Amniotic epithelial cell (primary cell): Measurements from ENCODE around the gene CPZ.

Experiments
- DNase-seq: peaks from one replicate; pipeline ENCODE4 v3.0.0-alpha.2; 2010; ENCODE audit warnings: low read depth

Gene CPZ

DNA sequence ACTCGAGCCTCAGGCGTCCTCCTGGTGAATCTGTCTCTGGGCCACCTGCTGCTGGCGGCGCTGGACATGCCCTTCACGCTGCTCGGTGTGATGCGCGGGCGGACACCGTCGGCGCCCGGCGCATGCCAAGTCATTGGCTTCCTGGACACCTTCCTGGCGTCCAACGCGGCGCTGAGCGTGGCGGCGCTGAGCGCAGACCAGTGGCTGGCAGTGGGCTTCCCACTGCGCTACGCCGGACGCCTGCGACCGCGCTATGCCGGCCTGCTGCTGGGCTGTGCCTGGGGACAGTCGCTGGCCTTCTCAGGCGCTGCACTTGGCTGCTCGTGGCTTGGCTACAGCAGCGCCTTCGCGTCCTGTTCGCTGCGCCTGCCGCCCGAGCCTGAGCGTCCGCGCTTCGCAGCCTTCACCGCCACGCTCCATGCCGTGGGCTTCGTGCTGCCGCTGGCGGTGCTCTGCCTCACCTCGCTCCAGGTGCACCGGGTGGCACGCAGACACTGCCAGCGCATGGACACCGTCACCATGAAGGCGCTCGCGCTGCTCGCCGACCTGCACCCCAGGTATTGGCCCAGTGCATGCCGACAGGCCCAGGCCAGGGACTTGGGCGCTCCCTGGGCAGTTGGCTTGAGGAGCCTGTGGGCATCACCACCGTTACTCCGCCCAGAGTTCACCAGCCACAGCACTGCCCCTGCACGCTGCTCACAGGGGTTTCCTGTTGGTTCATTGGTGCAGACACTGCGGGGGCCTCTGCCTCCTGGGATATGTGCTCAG is 11.3 kb upstream of the CPZ start:
- DNase-seq: no peak

DNA sequence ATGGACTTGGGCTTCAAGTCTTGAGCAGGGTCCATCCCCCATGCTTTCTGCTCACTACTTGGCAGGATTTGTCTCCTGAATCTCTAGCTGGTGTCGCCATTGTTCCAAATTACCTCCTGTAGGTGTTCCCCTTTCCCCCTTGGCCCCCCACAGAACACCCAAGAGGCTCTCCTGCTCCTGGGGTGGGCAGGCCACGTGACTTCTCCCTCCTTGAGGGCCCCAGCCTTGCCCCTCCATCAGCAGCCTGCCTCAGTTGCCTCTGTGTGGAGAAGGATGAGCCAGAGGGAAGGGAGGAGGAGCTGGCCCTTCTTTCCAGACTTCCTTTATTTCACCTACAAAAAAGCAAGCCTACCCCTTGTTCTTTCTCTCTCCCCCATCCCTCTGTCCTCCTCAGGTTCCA is 10.5 kb upstream of the CPZ start:
- no peak for DNase-seq

DNA sequence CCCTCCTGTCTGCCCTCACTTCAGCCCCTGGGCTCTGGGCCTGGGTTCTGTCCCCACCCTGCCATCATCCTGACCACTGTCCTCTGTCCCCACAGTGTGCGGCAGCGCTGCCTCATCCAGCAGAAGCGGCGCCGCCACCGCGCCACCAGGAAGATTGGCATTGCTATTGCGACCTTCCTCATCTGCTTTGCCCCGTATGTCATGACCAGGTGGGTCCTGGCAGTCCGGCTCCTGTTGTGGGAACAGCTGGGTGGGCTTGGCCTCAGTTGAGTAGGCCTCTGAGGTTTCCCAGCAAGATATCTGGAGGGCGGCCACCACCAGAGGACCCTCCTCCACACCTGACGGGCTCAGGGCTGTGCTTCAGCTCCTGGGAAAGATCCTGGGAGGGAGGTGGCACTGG is 10.1 kb upstream of the CPZ start:
- no peak for DNase-seq

DNA sequence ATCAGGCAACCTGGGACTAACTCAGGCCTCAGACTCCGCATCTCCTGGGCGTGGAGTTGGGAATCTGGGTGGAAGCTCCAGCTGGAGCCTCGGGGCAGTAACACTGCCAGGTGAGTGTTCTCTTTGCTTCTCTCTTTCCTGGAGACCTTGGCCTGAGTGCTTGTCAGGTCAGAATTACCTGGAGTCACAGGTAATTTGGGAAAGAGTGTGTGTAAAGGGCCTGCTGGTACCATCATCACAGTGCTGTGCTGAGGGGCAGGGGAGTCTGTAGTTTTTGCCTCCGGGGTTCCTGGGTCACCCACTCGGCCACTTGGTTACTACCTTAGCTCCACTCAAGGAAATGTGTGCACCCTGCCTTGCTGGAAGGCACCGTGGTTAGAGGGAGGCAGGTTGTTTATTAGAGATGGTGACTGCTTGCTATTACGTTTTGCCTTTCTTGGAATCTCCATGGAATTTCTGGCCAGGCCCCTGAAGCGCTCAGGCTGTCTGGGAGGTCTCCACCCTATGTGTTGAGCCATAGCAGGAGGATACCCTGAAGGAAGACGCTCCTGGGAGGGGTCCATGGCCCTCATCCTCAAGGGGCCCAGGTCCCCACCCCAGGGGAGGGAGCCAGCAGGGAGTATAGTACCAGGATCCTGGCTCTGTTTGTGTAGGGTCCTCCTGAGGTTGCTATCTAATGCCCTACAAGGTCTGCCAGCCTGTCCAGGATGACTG is 9.5 kb upstream of the CPZ start:
- DNase-seq: no peak

DNA sequence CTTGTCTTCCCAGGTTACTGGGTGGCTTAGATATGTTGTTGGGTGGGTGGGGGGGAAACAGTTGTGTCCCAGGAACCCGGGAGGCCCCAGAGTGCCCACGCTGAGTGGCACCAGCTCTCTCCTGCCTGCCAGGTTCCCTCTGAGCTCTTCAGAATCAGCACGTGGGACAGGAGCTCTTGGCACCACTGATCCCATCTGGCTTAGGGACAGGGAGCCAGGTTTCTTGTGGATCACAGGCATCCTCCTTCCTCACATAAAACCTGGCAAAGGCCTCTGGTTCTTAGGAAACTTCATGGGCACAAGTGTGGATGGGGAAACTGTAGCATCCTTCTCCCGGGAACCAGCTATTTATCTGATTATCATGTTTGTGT is 8.9 kb upstream of the CPZ start:
- no peak for DNase-seq

DNA sequence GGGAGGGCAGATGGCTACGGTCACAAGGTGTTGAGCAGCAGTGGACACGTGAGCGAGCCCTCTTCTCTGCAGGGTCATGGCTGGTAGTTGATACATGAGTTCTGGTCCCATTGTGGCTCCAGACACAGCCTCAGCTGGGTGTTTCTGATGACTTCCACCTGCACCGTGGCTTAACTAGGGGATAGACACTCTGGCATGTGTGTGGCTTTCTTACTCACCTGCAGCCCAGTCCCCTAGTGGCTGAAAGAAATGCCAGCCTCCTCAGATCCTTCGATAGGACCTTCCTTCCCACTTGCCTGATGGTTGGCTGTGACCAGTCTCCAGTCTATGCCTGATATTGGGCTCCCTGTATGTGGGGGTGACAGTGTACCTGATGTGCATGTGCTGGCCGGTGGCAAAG is 7.4 kb upstream of the CPZ start:
- no peak for DNase-seq

DNA sequence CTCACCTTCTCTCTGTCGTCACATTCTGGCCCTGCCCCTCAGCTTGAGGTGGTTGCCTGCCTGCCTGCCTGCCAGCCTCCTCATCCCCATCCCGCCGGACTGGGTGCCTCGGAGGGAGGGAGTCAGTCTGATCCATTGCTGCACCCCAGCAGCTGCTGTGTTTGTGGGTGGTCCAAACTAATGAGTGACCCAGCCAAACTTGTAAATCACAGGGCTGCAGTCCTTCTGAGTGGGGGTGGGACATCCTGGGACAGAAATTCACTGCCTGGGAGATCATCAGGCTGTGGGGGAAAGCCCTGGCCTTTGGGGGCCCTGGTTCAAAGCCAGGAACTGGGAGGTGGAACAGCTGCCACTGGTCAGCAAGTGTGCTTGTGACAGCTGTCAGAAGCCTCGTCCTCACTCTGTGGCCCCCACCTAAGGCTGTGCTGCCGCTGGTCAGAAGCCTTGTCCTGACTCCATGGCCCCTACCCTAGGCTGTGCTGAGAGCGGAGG is 6.8 kb upstream of the CPZ start:
- DNase-seq: no peak

DNA sequence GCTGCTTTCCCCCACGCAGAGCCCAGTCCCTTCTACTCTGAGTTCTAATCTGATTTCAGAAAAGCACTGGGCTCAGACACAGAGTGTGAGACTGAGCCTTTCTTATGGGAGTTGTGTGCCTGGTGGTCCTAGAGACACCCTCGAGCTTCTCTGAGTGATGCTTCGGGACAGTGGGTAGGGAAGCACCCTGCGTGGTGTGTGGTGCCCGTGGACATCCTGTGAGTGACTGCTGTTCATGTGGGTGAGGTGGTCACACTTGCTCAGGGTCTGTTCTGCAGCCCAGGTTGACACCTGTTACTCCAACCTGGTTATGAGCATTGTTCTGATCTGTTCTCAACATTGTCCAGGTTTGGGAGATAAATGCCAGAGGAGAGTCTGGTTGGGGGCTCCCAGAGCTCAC is 6.3 kb upstream of the CPZ start:
- DNase-seq: no peak

DNA sequence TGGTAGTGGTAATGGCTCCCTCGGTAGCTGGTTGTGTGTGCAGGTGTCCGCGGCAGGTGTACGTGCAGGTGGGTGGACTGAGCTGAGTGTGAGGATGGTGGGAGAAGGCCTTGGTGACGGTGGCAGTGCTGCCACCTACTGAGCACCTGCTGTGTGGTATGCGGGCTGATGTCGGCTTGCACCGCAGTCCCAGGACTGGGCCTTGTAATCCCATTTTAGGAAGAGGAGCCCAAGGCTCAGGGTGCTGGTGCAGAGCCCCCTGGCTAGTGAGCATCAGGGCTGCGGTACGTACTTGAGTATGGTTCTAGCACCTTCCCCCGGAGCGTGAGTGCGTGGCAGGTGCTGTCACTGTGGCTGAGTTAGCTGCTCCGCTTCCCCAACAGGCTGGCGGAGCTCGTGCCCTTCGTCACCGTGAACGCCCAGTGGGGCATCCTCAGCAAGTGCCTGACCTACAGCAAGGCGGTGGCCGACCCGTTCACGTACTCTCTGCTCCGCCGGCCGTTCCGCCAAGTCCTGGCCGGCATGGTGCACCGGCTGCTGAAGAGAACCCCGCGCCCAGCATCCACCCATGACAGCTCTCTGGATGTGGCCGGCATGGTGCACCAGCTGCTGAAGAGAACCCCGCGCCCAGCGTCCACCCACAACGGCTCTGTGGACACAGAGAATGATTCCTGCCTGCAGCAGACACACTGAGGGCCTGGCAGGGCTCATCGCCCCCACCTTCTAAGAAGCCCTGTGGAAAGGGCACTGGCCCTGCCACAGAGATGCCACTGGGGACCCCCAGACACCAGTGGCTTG is 5.7 kb upstream of the CPZ start:
- DNase-seq: no peak

DNA sequence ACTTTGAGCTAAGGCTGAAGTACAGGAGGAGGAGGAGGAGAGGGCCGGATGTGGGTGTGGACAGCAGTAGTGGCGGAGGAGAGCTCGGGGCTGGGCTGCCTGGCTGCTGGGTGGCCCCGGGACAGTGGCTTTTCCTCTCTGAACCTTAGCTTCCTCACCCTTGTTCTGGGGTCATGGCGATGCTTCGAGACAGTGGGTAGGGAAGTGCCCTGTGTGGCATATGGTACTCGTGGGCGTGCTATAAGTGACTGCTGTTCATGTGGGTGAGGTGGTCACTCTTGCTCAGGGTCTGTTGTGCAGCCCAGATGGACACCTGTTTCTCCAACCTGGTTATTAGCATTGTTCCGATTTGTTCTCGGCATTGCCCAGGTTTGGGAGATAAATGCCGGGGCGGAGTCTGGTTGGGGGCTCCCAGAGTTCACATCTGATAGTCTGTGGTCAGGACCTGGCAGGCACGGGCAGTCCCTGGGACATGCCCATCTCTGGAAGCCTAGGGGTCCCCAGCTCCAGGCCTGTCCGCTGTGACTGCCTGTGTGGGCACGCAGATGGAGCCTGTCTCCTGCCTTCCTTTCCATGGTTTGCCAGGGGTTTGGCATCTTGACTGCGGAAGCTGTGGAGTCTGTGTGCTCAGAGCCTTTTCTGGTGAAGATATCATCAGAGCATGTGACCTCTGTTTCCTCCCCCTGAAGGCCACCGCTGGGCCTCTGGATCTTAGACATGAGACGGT is 4.9 kb upstream of the CPZ start:
- no peak for DNase-seq

DNA sequence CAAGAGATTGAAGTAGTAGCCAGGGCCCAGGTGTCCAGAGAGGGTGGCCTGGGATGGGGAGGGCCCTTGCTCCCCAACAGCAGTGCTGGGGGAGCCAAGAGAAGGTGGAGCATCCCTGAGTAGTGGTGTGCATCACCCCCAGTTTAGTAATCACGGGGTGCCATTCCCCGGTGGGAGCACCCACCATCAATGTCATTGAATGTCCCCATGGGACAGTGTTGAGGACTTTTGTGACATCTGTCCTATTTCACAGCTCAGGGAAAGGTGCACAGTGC is 4.4 kb upstream of the CPZ start:
- DNase-seq: no peak

DNA sequence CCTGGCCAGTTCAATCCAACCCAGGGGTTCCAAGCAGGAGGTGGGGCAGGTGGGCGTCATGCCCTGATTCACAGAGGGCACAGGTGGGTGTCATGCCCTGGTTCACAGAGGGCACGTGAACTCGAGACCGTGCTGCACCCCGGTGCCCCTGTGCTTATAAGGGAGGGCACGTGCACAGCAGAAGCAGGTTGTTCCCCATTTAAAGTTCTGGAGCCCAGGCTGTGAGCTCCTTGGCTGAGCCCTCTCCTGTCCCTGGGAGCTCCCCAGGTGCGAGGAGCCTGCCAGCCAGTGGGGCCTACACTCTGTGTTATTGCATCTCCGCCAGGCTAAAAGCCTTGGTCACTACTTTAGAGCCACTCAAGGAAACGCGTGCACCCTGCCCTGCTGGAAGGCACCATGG is 3.2 kb upstream of the CPZ start:
- DNase-seq: no peak

DNA sequence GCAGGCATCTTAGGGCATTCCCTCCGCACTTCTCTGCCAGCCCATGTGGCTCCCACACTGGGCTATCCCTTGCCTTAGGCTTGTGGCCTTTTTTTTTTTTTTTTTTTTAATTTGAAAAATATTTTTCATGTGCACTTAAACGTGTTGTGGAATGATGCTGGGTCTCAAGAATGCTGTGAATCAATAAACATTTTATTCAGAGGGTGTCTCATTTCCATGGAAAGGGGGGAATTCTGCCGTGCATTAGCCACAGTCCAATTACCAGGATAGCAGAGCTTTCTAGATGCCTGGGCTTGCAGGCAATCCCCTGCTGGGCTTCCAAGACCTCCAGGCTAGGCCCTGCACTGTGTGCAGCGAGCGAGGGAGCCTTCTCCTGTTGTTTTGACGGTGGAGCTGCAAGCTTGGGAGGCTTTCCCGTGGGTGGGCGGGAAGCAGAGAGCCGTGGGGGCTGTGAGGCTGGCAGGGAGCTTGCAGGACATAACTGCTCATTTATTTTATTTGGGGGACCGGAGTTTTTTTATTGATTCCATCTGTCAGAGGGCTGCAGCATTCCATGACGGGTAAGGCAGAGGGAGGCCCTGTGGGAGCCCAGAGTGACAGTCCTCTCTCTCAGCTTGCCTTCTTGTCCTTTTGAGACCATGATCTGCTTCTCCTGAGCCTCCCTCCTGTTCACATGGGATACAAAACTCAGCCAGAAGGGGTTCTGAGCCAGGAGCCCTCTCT is 2.6 kb upstream of the CPZ start:
- no peak for DNase-seq

DNA sequence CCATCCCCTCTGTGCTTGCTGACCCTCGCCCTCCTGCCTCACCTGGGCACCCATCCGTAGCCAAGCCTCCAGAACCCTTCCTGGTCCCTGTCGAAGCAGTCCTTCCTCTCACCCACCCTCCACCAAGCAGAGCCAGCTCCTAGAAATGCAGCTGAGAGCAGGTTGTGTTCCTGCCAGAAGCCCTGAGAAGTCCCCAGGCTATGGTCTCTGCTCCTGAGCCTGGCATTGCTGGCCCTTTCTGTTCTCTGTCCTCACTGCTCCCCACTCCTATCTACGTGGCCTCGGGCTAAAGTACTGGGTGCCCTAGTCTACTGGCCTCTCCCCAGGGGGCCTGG is 2.1 kb upstream of the CPZ start:
- DNase-seq: no peak

DNA sequence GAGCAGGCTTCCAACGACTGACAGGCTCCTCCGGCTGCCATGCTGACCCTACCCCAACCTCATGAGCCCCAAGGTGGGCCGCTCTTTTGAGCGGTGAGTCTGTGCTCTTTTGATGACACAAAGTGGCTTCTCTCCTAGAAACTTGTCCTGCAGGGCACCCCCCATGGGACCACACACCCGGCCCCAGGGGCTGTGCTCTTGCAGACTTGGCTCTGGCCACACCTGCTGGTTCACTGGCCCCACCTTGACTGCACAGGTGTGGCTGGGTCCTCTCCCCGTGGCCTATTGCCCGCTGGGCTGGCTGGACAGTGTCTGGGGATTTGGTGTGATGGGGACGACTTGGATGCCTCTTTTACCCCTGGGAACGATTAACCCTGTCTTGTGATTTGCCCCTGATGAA is 1.5 kb upstream of the CPZ start:
- no peak for DNase-seq

DNA sequence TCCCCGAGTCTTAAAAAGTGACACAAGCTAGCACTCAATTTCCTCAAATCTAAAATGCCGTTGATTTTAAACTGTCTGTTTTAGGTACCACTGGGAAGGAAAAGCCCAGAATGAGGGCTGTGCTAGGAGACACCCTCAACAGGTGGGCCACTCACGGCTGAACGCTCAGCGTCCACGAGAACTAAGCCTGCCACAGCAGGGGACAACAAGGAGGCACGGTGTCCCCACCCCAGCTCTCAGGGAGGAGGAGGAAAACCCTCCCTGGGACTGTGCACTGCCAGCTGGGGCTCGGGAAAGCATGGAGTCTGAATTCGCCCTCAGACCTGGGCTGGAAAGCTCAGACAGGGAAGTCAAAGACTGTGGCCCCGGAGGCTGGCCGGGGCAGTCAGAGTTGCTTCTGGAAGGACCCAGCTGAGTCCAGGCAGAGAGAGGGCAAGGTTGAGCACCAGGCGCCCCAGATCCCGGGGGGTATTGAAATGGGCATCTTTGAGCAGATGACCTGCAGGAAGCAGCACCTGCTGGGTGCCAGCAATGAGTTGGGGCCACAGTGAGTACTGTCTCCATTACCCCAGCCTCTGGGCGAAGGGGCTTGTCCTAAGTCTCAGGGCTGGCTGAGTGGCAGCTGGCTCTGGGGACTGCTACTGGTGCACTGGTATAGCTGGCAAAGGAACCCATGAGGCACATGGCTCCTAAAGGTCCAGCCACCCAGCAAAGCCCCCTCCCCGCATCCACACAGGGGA is 769 bp upstream of the CPZ start:
- no peak for DNase-seq

DNA sequence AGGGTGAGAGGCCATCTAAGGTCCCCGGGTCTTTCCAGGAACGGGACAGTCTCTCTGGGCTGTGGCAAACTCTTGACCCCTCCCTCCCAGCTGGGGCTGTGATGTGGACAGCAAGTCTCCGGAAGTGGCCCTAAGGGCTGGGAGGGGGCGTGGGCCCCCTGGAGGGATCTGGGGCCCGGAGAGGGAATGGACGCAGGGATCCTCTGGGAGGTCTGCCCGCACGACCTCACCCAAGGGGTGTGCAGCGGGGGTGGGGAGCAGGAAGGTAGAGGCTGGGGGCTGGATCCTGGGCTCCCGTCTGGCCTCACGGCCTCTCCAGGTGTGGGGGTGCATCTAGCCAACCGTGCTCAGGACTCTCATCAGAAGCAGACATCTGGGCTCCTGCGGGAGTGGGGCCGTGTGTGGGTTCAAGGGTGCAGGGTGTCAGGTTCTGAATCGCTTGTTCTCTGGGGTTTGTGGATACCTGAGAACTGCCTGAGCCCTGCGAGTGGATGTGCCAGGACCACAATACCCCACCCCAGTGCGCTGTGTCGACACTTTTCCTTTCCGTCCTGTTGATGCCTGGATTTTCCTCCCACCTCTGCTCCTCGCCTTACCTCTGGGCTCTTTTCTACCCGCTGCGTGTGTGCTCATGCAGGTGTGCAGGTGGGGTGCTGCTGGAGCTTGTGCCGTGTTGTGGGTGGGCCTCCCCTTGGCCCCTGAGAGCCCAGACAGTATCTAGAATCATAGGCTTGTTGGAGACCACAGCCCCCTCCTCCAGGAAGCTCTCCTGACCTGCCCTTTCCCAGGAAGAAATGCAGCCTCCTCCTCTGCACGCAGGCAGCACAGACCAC is 915 bp downstream of the CPZ start:
- DNase-seq: no peak

DNA sequence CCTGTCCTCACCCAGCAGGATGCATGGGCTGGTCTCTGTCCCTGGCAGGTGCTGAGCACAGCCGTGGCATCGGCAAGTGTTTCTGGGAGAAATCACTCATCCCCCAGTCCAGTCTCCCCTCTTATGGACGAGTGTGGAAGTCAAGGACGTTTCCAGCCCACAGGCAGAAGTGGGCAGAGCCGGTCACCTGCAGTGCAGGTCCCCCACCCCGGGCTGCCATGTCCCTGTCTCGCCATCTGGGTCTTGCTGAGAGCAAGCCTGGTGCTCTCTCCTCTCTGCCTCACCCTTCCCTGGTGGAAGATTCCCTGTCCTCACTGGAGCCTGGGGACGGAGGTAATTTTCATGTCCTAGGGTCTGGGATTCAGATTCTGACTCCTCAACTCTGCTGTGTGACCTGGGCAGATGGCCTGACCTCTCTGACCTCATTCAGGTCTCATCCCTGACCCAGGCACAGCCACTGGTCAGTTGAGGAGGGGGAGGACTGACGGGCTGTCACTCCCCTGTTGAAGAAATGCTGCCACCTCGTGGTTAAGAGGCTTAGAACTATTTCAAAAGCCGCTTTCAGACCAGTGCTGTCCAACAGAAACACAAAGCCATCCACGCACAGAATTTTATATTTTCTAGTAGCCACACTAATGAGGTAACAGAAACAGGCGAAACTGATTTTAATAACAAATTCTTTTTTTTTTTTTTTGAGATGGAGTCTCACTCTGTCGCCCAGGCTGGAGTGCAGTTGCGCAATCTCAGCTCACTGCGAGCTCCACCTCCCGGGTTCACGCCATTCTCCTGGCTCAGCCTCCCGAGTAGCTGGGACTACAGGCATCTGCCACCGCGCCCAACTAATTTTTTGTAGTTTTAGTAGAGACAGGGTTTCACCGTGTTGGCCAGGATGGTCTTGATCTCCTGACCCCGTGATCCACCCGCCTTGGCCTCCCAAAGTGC is 1.8 kb downstream of the CPZ start:
- peak; percentile 76 for DNase-seq
